AML-193 (cell line): ENCODE data around the gene ZNF446.
"Not testable (repeated sequence)": the region's sequence is repeated elsewhere in the genome, so short reads cannot be mapped to it uniquely, and the experiment has no call there.

Experiments
- DNase-seq, 2 experiments: peaks; one replicate each; lab custom pipeline; 2025; lab: John Stamatoyannopoulos, UW

The ZNF446 gene

GRCh38 chr19:58475714-58476497 lies at the start of gene ZNF446:
Gene ZNF446, plus strand, starts transcription at chr19:58476352. Its CDS starts 867 bp downstream, at chr19:58477219.
- peak; percentile 95 to 96 for DNase-seq

- no peak for DNase-seq
Observed at GRCh38 chr19:58428617-58429016, 47.5 kb upstream of the ZNF446 start.

- no peak for DNase-seq
Observed at GRCh38 chr19:58429745-58430144, 46.4 kb upstream of the ZNF446 start.

GRCh38 chr19:58434217-58434616 lies 41.9 kb upstream of the ZNF446 start:
- DNase-seq = no peak

GRCh38 chr19:58439576-58440554 lies 36.3 kb upstream of the ZNF446 start, which contains the start of gene ZNF132:
Gene ZNF132, minus strand, starts transcription at chr19:58440153. Its CDS starts 332 bp downstream, at chr19:58439821.
- DNase-seq = no peak

GRCh38 chr19:58440556-58440955 lies 35.6 kb upstream of the ZNF446 start:
- DNase-seq = no peak

GRCh38 chr19:58442986-58443385 lies 33.2 kb upstream of the ZNF446 start:
- DNase-seq = not testable (repeated sequence)

GRCh38 chr19:58448860-58449259 lies 27.3 kb upstream of the ZNF446 start:
- DNase-seq = not testable (repeated sequence)

GRCh38 chr19:58449980-58450379 lies 26.2 kb upstream of the ZNF446 start:
- DNase-seq = not testable (repeated sequence)

GRCh38 chr19:58450856-58451357 lies 25.2 kb upstream of the ZNF446 start:
- no peak for DNase-seq

GRCh38 chr19:58451358-58452101 lies 24.6 kb upstream of the ZNF446 start, which contains the start of gene ZNF324B:
Gene ZNF324B, plus strand, starts transcription at chr19:58451622. Its CDS starts 2,080 bp downstream, at chr19:58453702.
- DNase-seq = peak; percentile 91

- DNase-seq = no peak
Observed at GRCh38 chr19:58453743-58454142, 22.4 kb upstream of the ZNF446 start.

GRCh38 chr19:58455306-58455705 lies 20.8 kb upstream of the ZNF446 start:
- no peak for DNase-seq

GRCh38 chr19:58456111-58456510 lies 20.0 kb upstream of the ZNF446 start:
- DNase-seq = no peak

GRCh38 chr19:58460039-58460438 lies 16.1 kb upstream of the ZNF446 start:
- no peak for DNase-seq

GRCh38 chr19:58466089-58466759 lies 9.9 kb upstream of the ZNF446 start:
- DNase-seq = no peak

- DNase-seq = peak; percentile 92 to 94
Observed at GRCh38 chr19:58466760-58467589, 9.2 kb upstream of the ZNF446 start, which contains the start of gene ZNF324. Gene ZNF324, plus strand, starts transcription at chr19:58467080. Its CDS starts 2,106 bp downstream, at chr19:58469186.

- DNase-seq = peak; percentile 3 to 6
Observed at GRCh38 chr19:58468216-58468839, 7.8 kb upstream of the ZNF446 start.

- DNase-seq = no peak
Observed at GRCh38 chr19:58469241-58470013, 6.7 kb upstream of the ZNF446 start.
